ENCODE data around the gene NR2C2.

NR2C2 gene

DNA sequence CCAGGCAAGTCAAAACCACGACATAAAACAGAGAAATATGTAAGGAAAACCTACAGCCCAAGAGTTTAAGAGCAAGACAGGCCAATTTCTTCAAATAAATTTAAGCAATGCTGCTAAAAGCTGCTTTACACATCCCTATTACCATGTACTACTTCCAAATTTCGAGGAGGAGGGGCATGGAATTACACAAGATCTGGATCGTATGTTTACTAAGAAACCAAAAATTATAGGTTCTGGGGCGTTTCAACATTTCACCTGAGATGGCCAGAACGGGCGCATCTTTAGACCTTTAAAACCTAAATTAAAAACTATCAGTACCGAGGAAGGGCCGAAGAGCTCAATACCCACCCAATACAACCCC is 664 bp upstream of the NR2C2 start:
- peaks cover 56% of the 10 kb centered on the region for H3K79me2 ChIP-seq (ENCODE audit: insufficient read depth, low read length)
- peak overlapping the region; percentile 96 for H3K4me3 ChIP-seq (ENCODE audit: insufficient read depth, low read length, poor library complexity, severe bottlenecking)
- peaks cover 23% of the 10 kb centered on the region for H3K36me3 ChIP-seq (ENCODE audit: low read length)
- peaks cover 7% of the 10 kb centered on the region; the same call in 1 of the 2 replicates for H4K20me1 ChIP-seq (ENCODE audit: low read depth, low read length)
- H3K9ac ChIP-seq (ENCODE audit: low read length), result peak overlapping the region; percentile 93
- no peaks in the 10 kb centered on the region for H3K27me3 ChIP-seq (ENCODE audit: low read length)
- H3K9me3 ChIP-seq (ENCODE audit: insufficient read depth, low read length), result no peaks in the 10 kb centered on the region
- H2AFZ ChIP-seq (ENCODE audit: low read depth, low read length, severe bottlenecking), result peak overlapping the region; percentile 76
- peak overlapping the region; percentile 97 for H3K27ac ChIP-seq (ENCODE audit: low read depth, low read length)
- H3K4me2 ChIP-seq (ENCODE audit: low read depth, low read length, poor library complexity, severe bottlenecking), result peak overlapping the region; percentile 98
- peaks cover 13% of the 10 kb centered on the region; the same call in 1 of the 2 replicates for H3F3A ChIP-seq (ENCODE audit: insufficient read depth)
- no peak for TF ChIP-seq EZH2phosphoT487 (conservative IDR thresholded peaks at IDR 0.05; ENCODE audit: low read length)
- TF ChIP-seq, protein P1, sequence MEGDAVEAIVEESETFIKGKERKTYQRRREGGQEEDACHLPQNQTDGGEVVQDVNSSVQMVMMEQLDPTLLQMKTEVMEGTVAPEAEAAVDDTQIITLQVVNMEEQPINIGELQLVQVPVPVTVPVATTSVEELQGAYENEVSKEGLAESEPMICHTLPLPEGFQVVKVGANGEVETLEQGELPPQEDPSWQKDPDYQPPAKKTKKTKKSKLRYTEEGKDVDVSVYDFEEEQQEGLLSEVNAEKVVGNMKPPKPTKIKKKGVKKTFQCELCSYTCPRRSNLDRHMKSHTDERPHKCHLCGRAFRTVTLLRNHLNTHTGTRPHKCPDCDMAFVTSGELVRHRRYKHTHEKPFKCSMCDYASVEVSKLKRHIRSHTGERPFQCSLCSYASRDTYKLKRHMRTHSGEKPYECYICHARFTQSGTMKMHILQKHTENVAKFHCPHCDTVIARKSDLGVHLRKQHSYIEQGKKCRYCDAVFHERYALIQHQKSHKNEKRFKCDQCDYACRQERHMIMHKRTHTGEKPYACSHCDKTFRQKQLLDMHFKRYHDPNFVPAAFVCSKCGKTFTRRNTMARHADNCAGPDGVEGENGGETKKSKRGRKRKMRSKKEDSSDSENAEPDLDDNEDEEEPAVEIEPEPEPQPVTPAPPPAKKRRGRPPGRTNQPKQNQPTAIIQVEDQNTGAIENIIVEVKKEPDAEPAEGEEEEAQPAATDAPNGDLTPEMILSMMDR (IDR thresholded peaks at IDR 0.05; ENCODE audit: insufficient read depth, low read length, poor library complexity, severe bottlenecking), result no peak
- no peaks in the 10 kb centered on the region for H3K9me2 ChIP-seq (replicated peaks; ENCODE audit: insufficient read depth, low read length)

DNA sequence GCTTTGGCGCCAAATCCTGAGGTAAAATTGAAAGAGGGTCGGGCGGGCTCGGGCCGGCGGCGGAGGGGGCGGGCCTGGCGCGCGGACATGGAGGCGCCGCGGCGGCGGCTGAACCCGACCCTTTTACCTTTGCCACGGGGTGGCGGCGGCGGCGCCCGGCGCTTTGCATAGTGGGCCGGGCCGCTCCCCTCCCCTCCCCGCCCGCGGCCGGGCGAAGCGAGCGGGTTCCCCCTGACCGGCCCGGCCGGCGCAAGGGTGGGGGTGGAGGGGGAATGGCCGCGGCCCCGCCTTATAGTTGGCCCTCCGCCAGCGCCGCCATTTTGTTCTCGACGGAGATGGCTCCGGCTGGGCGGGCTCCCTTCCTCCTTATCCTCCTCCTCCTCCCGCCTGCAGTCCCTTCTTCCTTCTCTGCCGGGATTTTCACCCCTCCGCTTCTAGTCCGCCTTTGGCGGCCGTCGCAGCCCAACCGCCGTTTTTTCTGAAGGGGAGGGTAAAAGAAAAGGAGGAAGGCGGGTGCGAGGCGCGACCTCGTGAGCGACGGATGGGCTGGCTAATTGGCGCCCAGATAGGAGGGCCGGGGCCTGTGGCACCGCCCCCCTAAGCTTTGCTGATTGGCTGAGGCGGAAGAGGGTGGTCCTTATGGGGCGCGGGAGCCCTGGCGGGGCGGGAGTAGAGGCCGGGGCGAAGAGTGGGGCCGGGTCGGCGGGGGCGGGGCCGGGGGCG is 664 bp downstream of the NR2C2 start:
- Histone ChIP-seq H3K27ac (ENCODE audit: low read depth, low read length) (peak overlapping the region; percentile 97), H3K9me3 (ENCODE audit: insufficient read depth, low read length) (no peaks in the 10 kb centered on the region), H3K36me3 (ENCODE audit: low read length) (peaks cover 23% of the 10 kb centered on the region), H3K9ac (ENCODE audit: low read length) (peak overlapping the region; percentile 93), H3K4me3 (ENCODE audit: insufficient read depth, low read length, poor library complexity, severe bottlenecking) (peak overlapping the region; percentile 96), H4K20me1 (ENCODE audit: low read depth, low read length) (peaks cover 3% of the 10 kb centered on the region; the same call in 1 of the 2 replicates), H3K4me2 (ENCODE audit: low read depth, low read length, poor library complexity, severe bottlenecking) (peak overlapping the region; percentile 98), H3K9me2 (replicated peaks; ENCODE audit: insufficient read depth, low read length) (no peaks in the 10 kb centered on the region), H2AFZ (ENCODE audit: low read depth, low read length, severe bottlenecking) (peak overlapping the region; percentile 87), H3F3A (ENCODE audit: insufficient read depth) (peaks cover 11% of the 10 kb centered on the region; the same call in 1 of the 2 replicates), H3K27me3 (ENCODE audit: low read length) (no peaks in the 10 kb centered on the region), H3K79me2 (ENCODE audit: insufficient read depth, low read length) (peaks cover 69% of the 10 kb centered on the region)
- TF ChIP-seq EZH2phosphoT487 (conservative IDR thresholded peaks at IDR 0.05; ENCODE audit: low read length), result no peak
- TF ChIP-seq, protein P1 (IDR thresholded peaks at IDR 0.05; ENCODE audit: insufficient read depth, low read length, poor library complexity, severe bottlenecking), result no peak

DNA sequence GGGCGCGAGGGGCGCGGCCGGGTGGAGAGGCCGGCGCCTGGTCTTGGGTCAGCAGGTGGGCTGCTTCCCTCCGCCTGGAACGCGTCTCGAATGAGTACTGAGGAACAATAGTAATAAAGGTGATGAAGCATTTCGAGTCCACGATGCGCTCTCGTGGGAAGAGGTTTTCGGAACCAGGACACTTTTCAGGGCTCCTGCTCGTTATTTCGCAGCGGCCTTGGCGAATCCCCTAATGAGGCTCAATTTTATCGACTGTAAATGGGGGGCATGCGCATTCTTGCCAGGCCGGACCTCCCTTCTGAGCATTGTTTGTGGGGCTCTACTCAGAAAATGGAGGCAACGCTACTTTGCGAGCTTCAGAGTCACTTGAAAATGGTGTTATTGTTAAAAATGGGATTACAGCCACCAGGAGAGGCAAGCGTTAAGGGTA is 1.2 kb downstream of the NR2C2 start:
- Histone ChIP-seq H3K9ac (ENCODE audit: low read length) (peak overlapping the region; percentile 93), H3K4me3 (ENCODE audit: insufficient read depth, low read length, poor library complexity, severe bottlenecking) (peak overlapping the region; percentile 82), H3K36me3 (ENCODE audit: low read length) (peaks cover 23% of the 10 kb centered on the region), H4K20me1 (ENCODE audit: low read depth, low read length) (no peaks in the 10 kb centered on the region), H3K27ac (ENCODE audit: low read depth, low read length) (peak overlapping the region; percentile 57), H3K27me3 (ENCODE audit: low read length) (no peaks in the 10 kb centered on the region), H3K9me3 (ENCODE audit: insufficient read depth, low read length) (no peaks in the 10 kb centered on the region), H2AFZ (ENCODE audit: low read depth, low read length, severe bottlenecking) (peak overlapping the region; percentile 22), H3F3A (ENCODE audit: insufficient read depth) (peaks cover 8% of the 10 kb centered on the region; the same call in 1 of the 2 replicates), H3K9me2 (replicated peaks; ENCODE audit: insufficient read depth, low read length) (no peaks in the 10 kb centered on the region), H3K79me2 (ENCODE audit: insufficient read depth, low read length) (peaks cover 74% of the 10 kb centered on the region), H3K4me2 (ENCODE audit: low read depth, low read length, poor library complexity, severe bottlenecking) (peak overlapping the region; percentile 95)
- TF ChIP-seq EZH2phosphoT487 (conservative IDR thresholded peaks at IDR 0.05; ENCODE audit: low read length), result no peak
- TF ChIP-seq, protein P1 (IDR thresholded peaks at IDR 0.05; ENCODE audit: insufficient read depth, low read length, poor library complexity, severe bottlenecking), result no peak
